HG02678 (cell line): ENCODE results near the gene TMEM255B.
"Not testable (repeated sequence)": the region's sequence is repeated elsewhere in the genome, so short reads cannot be mapped to it uniquely, and the experiment has no call there.

Experiments used
- ATAC-seq: cut with Tn5 transposase; IDR thresholded peaks from one replicate; pipeline ENCODE4 v1.9.1; 2021; ENCODE audit warnings: mild to moderate bottlenecking, moderate library complexity; ENCODE audit not compliant: unreplicated experiment

Gene TMEM255B

GRCh38 chr13:113831061-113831460, 72.0 kb downstream of the TMEM255B start:
- no peak for ATAC-seq

GRCh38 chr13:113832205-113832604, 73.2 kb downstream of the TMEM255B start:
- ATAC-seq = no peak

- no peak for ATAC-seq
Observed at GRCh38 chr13:113832631-113833030, 73.6 kb downstream of the TMEM255B start.

GRCh38 chr13:113833111-113833830, 74.2 kb downstream of the TMEM255B start:
- no peak for ATAC-seq

- ATAC-seq = not testable (repeated sequence)
Observed at GRCh38 chr13:113834006-113834405, 75.0 kb downstream of the TMEM255B start.

GRCh38 chr13:113834496-113835200, 75.6 kb downstream of the TMEM255B start:
- no peak for ATAC-seq

GRCh38 chr13:113835461-113836270, 76.6 kb downstream of the TMEM255B start:
- no peak for ATAC-seq

GRCh38 chr13:113836768-113837559, 77.9 kb downstream of the TMEM255B start:
- ATAC-seq = no peak

GRCh38 chr13:113837560-113838355, 78.7 kb downstream of the TMEM255B start:
- ATAC-seq = no peak

- ATAC-seq = no peak
Observed at GRCh38 chr13:113838711-113839201, 79.7 kb downstream of the TMEM255B start.

- no peak for ATAC-seq
Observed at GRCh38 chr13:113839536-113840204, 80.6 kb downstream of the TMEM255B start.

- no peak for ATAC-seq
Observed at GRCh38 chr13:113840541-113841352, 81.7 kb downstream of the TMEM255B start.

GRCh38 chr13:113841353-113841650, 82.3 kb downstream of the TMEM255B start:
- no peak for ATAC-seq

GRCh38 chr13:113842336-113843062, 83.5 kb downstream of the TMEM255B start:
- ATAC-seq = no peak

GRCh38 chr13:113843063-113843654, 84.1 kb downstream of the TMEM255B start:
- no peak for ATAC-seq

- no peak for ATAC-seq
Observed at GRCh38 chr13:113843864-113844556, 85.0 kb downstream of the TMEM255B start.

GRCh38 chr13:113845055-113845454, 86.0 kb downstream of the TMEM255B start:
- no peak for ATAC-seq
